Measurements from ENCODE around the gene MISP. TPM values are rescaled to one million over a fixed set of nuclear protein-coding genes. Genes with fewer than 3 reads are reported as not detected.

The MISP gene
- total and polyA plus RNA-seq, 2 of the 8 experiments (the other 6 are each of a cell fraction or from before 2014, with no cell fraction given), result 0.43 to 0.45 TPM

DNA sequence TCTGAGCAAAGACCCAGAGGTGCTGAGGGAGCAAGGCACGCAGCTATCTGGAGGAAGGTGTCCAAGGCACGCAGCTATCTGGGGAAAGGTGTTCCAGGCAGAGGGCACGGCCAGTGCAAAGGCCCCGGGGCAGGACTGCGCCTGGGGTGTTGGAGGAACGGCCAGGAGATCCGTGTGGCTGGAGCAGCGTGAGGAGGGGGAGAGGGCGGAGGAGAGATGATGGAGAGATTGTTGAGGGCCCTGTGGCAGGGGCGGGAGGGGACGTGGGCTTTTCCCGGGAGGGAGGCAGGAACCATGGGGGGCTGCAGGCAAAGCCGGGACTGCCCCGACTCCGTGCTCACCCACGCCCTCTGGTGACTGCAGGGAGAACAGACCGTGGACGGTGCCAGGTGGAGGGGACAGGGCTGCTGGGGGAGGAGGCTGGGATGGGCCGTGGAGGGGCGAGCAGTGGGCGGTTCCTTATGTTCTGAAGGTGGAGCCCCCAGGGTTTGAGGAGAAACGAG is 13.3 kb upstream of the MISP start (continued):
- TF ChIP-seq, protein P1, sequence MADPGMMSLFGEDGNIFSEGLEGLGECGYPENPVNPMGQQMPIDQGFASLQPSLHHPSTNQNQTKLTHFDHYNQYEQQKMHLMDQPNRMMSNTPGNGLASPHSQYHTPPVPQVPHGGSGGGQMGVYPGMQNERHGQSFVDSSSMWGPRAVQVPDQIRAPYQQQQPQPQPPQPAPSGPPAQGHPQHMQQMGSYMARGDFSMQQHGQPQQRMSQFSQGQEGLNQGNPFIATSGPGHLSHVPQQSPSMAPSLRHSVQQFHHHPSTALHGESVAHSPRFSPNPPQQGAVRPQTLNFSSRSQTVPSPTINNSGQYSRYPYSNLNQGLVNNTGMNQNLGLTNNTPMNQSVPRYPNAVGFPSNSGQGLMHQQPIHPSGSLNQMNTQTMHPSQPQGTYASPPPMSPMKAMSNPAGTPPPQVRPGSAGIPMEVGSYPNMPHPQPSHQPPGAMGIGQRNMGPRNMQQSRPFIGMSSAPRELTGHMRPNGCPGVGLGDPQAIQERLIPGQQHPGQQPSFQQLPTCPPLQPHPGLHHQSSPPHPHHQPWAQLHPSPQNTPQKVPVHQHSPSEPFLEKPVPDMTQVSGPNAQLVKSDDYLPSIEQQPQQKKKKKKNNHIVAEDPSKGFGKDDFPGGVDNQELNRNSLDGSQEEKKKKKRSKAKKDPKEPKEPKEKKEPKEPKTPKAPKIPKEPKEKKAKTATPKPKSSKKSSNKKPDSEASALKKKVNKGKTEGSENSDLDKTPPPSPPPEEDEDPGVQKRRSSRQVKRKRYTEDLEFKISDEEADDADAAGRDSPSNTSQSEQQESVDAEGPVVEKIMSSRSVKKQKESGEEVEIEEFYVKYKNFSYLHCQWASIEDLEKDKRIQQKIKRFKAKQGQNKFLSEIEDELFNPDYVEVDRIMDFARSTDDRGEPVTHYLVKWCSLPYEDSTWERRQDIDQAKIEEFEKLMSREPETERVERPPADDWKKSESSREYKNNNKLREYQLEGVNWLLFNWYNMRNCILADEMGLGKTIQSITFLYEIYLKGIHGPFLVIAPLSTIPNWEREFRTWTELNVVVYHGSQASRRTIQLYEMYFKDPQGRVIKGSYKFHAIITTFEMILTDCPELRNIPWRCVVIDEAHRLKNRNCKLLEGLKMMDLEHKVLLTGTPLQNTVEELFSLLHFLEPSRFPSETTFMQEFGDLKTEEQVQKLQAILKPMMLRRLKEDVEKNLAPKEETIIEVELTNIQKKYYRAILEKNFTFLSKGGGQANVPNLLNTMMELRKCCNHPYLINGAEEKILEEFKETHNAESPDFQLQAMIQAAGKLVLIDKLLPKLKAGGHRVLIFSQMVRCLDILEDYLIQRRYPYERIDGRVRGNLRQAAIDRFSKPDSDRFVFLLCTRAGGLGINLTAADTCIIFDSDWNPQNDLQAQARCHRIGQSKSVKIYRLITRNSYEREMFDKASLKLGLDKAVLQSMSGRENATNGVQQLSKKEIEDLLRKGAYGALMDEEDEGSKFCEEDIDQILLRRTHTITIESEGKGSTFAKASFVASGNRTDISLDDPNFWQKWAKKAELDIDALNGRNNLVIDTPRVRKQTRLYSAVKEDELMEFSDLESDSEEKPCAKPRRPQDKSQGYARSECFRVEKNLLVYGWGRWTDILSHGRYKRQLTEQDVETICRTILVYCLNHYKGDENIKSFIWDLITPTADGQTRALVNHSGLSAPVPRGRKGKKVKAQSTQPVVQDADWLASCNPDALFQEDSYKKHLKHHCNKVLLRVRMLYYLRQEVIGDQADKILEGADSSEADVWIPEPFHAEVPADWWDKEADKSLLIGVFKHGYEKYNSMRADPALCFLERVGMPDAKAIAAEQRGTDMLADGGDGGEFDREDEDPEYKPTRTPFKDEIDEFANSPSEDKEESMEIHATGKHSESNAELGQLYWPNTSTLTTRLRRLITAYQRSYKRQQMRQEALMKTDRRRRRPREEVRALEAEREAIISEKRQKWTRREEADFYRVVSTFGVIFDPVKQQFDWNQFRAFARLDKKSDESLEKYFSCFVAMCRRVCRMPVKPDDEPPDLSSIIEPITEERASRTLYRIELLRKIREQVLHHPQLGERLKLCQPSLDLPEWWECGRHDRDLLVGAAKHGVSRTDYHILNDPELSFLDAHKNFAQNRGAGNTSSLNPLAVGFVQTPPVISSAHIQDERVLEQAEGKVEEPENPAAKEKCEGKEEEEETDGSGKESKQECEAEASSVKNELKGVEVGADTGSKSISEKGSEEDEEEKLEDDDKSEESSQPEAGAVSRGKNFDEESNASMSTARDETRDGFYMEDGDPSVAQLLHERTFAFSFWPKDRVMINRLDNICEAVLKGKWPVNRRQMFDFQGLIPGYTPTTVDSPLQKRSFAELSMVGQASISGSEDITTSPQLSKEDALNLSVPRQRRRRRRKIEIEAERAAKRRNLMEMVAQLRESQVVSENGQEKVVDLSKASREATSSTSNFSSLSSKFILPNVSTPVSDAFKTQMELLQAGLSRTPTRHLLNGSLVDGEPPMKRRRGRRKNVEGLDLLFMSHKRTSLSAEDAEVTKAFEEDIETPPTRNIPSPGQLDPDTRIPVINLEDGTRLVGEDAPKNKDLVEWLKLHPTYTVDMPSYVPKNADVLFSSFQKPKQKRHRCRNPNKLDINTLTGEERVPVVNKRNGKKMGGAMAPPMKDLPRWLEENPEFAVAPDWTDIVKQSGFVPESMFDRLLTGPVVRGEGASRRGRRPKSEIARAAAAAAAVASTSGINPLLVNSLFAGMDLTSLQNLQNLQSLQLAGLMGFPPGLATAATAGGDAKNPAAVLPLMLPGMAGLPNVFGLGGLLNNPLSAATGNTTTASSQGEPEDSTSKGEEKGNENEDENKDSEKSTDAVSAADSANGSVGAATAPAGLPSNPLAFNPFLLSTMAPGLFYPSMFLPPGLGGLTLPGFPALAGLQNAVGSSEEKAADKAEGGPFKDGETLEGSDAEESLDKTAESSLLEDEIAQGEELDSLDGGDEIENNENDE (IDR thresholded peaks at IDR 0.05; ENCODE audit: insufficient replicate concordance, low read length), result no peak
- TF ChIP-seq SIN3A (conservative IDR thresholded peaks at IDR 0.05 in 1 of 2, IDR thresholded peaks at IDR 0.05 in 1 of 2; ENCODE audit: low read depth in 1 of 2, low read length in 2 of 2) (no peak), SIRT6 (IDR thresholded peaks at IDR 0.05; ENCODE audit: low read length) (no peak), EZH2 (IDR thresholded peaks at IDR 0.05; ENCODE audit: low read depth, low read length, severe bottlenecking) (no peak), KDM5A (IDR thresholded peaks at IDR 0.05; ENCODE audit: low read length) (no peak), RXRA (IDR thresholded peaks at IDR 0.05; ENCODE audit: insufficient read depth, low read depth, low read length) (no peak), RAD21 (IDR thresholded peaks at IDR 0.05 in 1 of 2, conservative IDR thresholded peaks at IDR 0.05 in 1 of 2; ENCODE audit: low read depth in 2 of 2, low read length in 2 of 2) (peak; percentile 36 to 53), BCL11A (IDR thresholded peaks at IDR 0.05; ENCODE audit: low read depth in 2 of 2, low read length in 2 of 2) (no peak), SAP30 (IDR thresholded peaks at IDR 0.05; ENCODE audit: insufficient read depth, insufficient replicate concordance, low read length) (no peak), ZNF274 (IDR thresholded peaks at IDR 0.05; ENCODE audit: borderline replicate concordance, extremely low read depth, low read length) (no peak), SIX5 (IDR thresholded peaks at IDR 0.05; ENCODE audit: low read depth, low read length) (no peak)
